ENCODE measurements around the gene AURKAIP1. TPM values are rescaled to one million over a fixed set of nuclear protein-coding genes. Genes with fewer than 3 reads are reported as not detected.

AURKAIP1 gene
- total and polyA plus RNA-seq, 9 of the 15 experiments (the other 6 are each of a cell fraction or from before 2014, with no cell fraction given) = 7.8 to 478 (median 92.0) TPM

DNA sequence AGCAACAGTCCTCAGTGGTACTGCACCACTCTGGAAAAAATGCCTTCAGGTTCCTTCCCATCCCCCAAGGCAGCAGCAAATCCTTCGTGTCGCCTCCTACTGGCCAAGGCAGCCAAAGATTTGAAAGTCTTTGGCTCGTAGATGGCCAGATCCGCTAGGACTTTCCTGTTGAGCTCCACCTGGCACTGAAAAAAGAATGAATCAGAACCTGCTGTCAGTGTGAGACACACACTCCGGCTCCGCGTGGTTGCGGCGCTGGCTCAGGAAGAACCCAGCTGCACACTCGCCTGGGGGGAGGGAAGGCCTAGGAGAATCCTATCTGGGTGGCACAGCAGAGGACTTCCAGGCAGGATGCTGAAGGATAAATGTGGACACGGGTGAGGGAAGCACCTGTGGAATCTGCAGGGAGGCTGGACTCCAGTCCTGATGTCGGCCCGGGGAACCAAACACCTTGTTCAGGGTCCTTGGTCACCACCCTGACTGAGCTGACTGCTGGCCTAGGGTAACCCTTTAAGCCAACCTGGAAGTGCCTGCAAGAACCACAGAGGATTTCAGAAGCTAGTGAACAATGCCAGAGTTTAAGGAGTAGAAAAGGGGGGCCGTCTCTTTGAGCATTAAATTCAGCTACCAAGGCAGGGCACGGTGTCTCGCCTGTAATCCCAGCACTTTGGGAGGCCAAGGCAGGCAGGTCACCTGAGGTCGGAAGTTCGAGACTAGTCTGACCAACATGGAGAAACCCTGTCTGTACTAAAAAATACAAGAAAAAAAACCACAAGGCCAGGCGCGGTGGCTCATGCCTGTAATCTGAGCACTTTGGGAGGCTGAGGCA lies 27.3 kb upstream of the AURKAIP1 start (continued):
- TF ChIP-seq CREB1 (IDR thresholded peaks at IDR 0.05) (0 out of 2 replicates have a peak, but pooled peaks have one; percentile 12), CREB1 (CRISPR knock-in tag; IDR thresholded peaks at IDR 0.05) (no peak), HDAC8 (tag; IDR thresholded peaks at IDR 0.05) (no peak), SUPT5H (IDR thresholded peaks at IDR 0.05) (peak; percentile 47; the same call in 1 of the 2 replicates), TRIM24 (IDR thresholded peaks at IDR 0.05) (peak; percentile 17 to 51; a peak in 1 of 4 replicates), TEAD4 (IDR thresholded peaks at IDR 0.05; ENCODE audit: low read length) (no peak), TEAD4 (CRISPR knock-in tag; IDR thresholded peaks at IDR 0.05; ENCODE audit: borderline replicate concordance) (no peak), TCF15 (CRISPR knock-in tag; IDR thresholded peaks at IDR 0.05) (no peak), STAT6 (CRISPR knock-in tag; IDR thresholded peaks at IDR 0.05) (no peak), POLR2AphosphoS5 (IDR thresholded peaks at IDR 0.05; ENCODE audit: control insufficient read depth, insufficient read depth, low read depth, low read length) (no peak; the same call in 1 of the 2 replicates), MYNN (IDR thresholded peaks at IDR 0.05) (peak; percentile 67; the same call in 1 of the 2 replicates), MYNN (CRISPR knock-in tag; IDR thresholded peaks at IDR 0.05) (no peak), SNIP1 (IDR thresholded peaks at IDR 0.05; ENCODE audit: low read depth) (no peak), ELF2 (CRISPR knock-in tag; IDR thresholded peaks at IDR 0.05) (no peak), BHLHE40 (IDR thresholded peaks at IDR 0.05; ENCODE audit: low read length) (0 out of 2 replicates have a peak, but pooled peaks have one; percentile 13), RBM39 (optimal IDR thresholded peaks at IDR 0.05; ENCODE audit: low read depth, low read length) (no peak), ZNF224 (CRISPR knock-in tag; IDR thresholded peaks at IDR 0.05) (no peak), KDM4B (IDR thresholded peaks at IDR 0.05; ENCODE audit: borderline replicate concordance in 2 of 2, low read depth in 1 of 2) (no peak; a peak in 1 of 4 replicates), POU5F1 (IDR thresholded peaks at IDR 0.05; ENCODE audit: borderline replicate concordance, low read depth, low read length, partially characterized antibody) (no peak)
- TF ChIP-seq, protein P1, sequence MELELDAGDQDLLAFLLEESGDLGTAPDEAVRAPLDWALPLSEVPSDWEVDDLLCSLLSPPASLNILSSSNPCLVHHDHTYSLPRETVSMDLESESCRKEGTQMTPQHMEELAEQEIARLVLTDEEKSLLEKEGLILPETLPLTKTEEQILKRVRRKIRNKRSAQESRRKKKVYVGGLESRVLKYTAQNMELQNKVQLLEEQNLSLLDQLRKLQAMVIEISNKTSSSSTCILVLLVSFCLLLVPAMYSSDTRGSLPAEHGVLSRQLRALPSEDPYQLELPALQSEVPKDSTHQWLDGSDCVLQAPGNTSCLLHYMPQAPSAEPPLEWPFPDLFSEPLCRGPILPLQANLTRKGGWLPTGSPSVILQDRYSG (tag; conservative IDR thresholded peaks at IDR 0.05; ENCODE audit: low read depth) = no peak
- TF ChIP-seq, protein P2, sequence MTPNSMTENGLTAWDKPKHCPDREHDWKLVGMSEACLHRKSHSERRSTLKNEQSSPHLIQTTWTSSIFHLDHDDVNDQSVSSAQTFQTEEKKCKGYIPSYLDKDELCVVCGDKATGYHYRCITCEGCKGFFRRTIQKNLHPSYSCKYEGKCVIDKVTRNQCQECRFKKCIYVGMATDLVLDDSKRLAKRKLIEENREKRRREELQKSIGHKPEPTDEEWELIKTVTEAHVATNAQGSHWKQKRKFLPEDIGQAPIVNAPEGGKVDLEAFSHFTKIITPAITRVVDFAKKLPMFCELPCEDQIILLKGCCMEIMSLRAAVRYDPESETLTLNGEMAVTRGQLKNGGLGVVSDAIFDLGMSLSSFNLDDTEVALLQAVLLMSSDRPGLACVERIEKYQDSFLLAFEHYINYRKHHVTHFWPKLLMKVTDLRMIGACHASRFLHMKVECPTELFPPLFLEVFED (CRISPR knock-in tag; conservative IDR thresholded peaks at IDR 0.05) = 0 out of 2 replicates have a peak, but pooled peaks have one; percentile 1

Measured in K562 (cell line).